Activated gamma-delta T cell treated with Interleukin-2 at 50 U/mL for 16 hours (primary cell): ENCODE results near the gene TULP1.
A peak's percentile ranks its signal among the peaks of the same experiment; 100 is the strongest.
"Not testable (repeated sequence)": the region's sequence is repeated elsewhere in the genome, so short reads cannot be mapped to it uniquely, and the experiment has no call there.

Experiments used
- DNase-seq: peaks from one replicate; pipeline ENCODE4 v3.0.0-alpha.2; 2020

The TULP1 gene

DNA sequence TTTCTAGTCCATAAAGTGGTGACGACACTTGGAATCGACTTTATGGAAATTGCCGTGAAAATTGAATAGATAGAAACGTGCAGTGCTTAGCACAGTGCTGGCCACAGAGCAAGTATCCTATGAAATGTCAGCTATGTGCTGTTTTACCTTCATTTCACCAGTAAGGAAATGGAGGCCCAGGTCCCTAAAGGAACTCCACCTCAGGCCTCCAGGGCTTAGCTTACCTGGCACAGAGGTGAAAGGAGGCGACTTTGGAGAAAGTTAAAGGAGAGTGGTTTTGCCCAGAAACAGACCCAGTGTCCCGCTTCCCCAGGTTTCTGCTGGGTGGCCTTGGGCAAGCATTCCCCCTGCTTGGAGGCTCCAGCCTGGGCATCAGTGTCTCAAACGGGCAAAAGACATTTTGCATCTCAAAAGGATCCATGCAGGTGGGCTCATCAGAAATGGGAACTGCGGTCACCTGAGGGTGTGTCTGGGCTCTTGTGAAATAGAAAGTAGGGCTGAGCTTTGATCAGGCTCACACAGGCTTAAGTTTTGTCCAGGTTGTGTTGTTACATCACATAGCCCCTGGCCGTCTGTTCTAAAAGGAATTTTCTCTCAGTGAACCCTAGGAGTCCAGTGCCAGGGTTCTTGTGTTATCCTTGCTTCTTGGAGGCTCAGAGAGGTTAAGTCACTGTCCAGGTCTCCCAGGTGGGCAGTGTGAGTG lies 6.8 kb upstream of the TULP1 start:
- DNase-seq = no peak

DNA sequence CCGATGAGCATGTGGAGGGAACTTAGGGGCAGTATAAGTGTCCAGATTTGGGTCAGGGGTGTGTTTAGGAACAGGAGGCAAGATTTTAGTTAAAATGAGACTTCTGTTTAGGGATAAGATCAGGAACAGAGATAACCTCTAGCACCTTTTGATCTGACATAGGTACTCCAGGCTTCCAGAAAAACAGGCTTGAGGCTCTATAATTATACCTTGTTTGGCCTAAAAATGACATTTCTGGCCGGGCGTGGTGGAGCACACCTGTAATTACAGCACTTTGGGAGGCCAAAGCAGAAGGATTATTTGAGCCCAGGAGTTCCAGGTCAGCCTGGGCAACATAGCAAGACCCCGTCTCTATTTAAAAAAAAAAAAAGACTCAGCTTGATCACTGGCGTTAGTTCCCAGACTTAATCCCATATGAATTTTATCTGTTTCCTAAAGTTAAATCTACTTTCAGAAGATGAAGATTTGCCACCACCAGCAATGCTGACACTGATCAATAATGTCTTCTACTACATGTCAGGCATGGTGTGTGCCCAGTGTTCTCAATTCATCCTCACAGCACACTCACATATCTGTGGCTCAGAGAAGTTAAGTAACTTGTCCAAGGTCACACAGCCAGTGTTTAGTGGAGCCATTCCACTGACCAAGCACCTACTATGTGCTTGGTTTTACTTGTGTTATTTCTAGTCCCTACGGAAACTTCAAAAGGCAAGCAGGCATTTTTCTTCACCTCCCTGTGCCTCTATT lies 6.0 kb upstream of the TULP1 start:
- no peak for DNase-seq

DNA sequence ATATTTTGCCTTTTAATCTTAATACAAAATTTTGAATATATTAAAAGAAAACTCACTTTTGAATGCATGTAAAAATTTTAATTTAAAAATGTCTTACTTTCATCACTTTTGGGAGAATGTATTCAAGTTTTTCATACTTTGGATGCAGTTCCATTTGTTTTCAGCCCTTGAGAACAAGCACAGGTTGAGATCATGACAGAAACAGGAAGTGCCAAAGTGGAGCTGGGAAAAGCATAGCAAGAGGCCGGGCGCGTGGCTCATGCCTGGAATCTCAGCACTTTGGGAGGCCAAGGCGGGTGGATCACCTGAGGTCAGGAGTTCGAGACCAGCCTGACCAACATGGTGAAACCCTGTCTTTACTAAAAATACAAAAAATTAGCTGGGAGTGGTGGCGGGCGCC lies 5.3 kb upstream of the TULP1 start:
- not testable (repeated sequence) for DNase-seq

DNA sequence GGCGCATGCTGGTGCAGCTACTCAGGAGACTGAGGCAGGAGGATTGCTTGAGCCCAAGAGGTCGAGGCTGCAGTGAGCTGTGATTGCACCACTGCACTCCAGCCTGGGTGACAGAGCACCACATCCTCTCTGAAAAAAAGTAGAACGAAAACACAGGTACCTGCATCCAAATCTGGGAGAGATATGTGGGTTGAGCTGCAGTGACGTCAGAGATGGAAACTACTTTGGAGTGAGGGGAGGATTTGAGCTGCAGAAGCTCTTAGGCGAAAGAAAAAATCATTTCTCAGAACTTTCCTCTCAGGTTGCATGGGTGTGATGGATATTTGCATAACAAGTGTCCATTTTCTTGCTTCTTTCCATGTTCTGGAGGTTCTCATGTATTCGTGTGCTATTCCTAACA lies 4.0 kb upstream of the TULP1 start:
- no peak for DNase-seq

DNA sequence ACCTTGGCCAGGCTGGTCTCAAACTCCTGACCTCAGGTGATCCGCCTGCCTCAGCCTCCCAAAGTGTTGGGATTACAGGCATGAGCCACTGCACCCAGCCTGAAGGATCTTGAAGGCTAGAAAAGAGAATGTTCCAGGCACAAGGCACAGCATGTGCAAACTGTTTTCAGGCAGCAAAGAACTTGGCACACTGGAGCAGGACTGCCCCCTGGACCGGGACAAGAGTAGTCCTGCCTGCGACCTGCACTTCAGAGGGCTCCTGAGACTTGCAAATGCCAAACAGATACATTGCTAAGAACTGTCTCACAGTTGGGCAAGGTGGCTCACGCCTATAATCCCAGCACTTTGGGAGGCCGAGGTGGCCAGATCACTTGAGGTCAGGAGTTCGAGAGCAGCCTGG lies 3.2 kb upstream of the TULP1 start:
- DNase-seq = not testable (repeated sequence)

DNA sequence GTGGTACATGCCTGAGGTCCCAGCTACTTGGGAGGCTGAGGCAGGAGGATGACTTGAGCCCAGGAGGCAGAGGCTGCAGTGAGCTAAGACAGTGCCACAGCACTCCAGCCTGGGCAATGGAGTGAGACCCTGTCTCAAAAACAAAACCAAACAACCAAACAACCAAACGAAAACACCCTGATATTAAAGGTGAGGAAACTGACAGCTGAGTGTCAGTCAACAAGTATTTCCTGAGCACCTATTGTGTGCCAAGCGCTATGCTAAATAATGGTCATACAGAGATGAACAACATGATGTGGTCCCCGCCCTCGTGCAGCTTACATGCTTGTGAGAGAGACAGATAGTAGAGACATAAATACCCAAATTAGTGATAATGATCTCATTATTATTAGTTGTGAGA lies 1.9 kb upstream of the TULP1 start:
- DNase-seq = no peak

DNA sequence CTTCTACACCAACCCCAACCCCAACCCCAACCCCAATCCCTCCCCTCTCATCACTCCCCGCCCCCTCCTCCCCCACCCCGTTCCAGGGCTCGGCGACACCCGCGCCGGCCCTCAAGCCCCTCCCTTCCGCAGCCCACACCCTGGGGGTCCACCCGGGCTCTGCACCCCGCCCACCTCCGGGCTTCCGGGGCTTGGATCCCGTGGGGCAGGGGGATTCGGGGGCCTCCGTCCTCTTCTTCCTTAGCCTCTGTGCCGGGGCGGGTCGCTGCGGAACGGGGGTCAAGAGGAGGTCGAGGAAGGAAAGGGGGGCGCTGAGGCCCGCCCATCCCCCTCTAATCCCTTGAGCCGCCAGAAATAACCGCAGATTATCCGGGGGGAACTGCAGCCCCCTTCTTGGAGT lies 690 bp downstream of the TULP1 start:
- no peak for DNase-seq

DNA sequence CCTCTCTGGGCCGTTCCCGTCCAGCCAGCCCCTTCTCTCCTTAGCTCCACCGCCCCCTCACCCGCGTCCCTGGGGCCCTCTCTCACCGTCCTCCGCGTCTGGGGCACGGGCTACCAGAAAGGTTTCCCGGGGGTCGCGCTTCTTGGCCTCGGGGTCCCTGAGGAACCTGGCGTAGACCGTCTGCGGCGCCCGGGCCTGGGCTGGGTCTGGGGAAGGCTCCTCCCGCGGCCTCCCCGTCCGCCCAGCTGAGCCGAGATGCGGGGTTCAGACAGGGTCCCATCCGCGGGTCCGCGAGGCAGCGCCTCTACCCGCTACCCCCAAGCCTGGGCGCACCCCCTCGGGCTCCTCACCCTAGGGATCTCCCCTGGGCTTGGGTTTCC lies 1.1 kb downstream of the TULP1 start:
- no peak for DNase-seq

DNA sequence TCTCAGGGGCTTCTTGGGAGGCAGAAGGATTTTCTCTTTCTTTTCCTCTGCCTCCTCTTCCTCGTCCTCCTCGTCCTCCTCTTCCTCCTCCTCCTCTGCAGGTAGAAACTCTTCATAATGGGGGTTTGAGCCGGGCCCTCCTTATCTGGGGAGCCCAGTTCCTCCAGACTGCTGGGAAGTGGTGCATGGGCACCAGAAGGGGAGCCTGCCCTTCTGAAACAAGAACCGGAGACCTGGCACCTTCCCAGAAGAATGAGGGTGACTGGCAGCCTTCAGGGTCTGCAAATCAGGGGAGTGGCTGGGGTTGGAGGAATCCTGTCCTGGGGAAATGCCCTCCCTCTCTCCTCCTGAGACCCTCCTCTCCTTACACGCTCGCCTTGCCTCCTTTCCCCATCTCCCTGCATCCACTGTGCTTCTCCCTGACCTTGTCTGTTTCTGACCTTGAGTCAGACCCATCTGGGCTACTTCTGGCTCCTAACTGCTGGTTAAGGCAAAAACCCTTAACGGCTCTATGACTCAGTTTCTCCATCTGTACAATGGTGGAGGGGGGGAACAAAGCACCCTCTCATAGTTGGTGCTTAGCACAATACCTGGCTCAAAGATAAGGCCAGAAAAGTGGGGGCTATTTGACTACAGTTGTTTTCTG lies 1.7 kb downstream of the TULP1 start:
- no peak for DNase-seq

DNA sequence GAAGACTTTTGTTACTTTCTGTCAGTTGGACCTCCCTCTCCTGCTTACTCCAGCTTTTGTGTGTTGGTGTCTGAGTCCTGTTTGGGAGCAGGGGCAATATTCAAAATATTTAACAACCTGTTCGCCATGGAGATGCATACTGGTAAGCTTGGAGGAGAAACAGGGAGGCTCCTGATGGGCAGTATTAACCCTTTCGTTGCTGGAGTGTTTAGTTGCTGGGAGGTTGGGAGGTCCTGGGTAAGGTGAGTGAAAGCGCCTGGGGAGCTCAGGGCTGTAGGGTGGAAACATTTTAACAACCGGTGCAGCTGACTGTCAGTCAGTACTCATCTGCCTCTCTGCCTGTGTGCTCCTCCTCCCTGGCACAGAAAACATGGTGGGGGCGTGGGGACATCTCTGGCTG lies 4.2 kb downstream of the TULP1 start:
- DNase-seq = no peak

DNA sequence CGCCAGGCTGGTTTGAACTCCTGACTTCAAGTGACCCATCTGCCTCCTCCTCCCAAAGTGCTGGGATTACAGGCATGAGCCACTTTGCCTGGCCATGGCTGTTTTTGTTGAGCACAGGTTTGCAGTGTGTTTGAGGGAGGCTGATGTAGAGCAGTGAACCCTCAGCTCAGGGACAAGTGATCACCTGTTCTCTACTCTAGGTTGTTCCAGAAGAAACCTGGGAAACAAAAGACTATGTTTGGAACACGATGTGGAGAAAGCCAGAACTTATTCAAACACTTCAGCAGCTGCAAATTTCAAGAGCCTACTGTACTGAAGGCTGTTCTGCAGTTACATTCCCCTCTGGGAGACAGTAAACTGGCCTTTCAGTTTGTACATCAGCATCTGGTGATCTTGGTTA lies 4.7 kb downstream of the TULP1 start:
- DNase-seq = no peak

DNA sequence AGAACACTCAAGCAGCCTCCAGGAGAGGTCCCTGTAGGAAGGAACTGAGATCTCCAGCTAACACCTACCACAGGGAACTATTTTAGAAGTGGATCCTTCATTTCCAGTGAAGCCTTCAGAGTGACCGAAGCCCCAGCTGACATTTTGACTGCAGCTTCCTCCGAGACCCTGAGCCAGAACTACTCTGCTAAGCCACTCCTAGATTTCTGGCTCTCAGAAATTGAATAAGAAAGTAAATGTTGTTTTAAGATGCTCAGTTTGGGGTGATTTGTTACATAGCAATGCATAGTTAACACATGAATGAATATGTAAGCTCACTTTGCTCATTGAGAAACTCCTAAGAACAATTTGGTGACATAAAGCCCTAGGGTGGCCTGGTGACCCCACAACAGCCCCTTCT lies 5.5 kb downstream of the TULP1 start:
- DNase-seq = no peak

DNA sequence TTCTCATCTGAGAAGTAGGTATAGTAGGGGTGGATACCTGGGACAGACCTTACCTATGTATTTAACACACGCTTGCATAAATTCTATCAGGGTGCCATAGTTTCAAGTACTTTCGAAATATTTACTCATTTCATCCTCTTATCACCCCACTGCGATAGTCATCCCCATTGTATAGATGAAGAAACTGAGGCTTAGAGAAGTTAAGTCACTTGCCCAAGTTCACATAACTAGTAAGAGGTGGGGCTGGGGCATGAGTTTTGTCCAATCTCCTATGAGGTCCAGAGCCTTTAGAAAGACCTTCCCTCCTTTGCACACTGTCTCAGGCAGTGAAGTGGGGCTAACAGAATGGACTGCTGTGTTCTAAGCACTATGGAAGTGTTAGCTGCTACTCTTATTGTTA lies 6.2 kb downstream of the TULP1 start:
- DNase-seq = no peak

DNA sequence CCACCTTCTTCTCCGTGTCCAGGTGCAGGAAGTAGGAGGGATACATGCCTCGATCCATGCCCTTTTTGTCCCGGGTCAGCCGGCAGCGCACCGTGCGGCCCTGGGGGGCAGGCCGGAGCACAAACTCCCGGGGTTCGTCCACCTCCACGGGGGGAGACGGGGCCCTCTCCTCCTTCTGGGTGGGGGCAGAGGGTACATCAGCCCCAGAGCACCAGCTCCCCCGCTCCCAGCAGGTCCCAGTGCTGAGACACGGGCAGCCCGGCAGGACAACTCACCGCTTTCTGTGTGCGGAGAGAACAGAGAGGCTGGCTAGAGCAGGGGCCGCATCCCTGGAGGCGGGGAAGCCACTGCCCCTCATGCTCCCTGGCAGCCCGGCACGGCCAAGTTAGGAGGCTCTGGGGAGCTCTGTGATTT lies 6.7 kb downstream of the TULP1 start:
- no peak for DNase-seq

DNA sequence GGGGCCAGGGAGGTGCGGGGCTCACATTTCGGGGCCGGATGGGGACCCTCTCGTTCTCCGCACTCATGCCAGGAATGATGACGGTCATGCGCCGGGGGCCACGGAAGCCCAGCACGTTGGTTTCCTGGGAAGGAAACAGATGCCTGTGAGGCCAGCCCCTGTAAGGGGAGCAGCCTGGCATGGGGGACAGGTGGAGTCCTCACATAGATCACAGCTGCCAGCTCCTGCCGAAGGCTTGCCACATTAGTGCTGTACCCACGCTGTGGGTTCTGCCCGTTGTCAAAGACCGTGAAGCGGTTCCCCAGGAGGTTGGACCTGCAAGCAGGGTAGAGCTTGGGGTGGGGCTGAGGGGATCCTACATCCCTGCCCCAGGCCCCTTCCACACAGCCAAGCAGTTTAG lies 9.2 kb downstream of the TULP1 start:
- no peak for DNase-seq

DNA sequence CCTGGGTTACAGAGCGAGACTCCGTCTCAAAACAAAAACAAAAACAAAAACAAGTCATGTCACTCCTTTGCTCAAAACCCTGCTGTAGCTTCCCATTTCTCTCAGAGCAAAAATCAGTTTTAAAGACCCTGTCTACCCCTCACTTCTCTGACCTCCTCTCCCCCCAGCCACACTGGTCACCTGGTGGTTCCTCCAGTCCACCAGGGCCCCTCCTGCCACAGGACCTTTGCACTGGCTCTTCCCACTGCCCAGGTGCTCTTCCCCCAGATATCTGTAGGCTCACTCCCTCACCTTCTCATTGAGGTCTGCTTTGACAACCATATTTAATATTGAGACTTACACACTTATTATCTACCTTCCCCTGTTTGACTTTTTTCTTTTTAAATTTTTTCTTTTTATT lies 10.9 kb downstream of the TULP1 start:
- no peak for DNase-seq

DNA sequence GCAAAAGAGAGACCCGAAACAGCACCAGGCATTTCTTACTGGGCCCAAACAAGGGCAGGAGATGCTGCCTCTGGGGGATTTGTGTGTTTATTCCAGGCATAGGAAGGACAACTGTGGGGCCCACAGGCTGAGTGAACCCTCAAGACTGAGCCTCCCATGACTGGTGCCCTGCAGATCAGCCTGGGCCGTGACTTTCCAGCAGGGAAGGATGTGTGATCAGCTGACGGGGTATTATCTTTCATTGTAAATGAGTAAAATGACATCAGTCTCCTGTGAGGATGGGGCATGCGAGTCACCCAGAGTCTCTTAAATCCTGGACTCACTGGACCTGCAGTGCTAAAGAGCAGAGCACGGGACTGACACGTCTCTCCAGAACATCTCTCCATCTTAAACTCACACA lies 11.9 kb downstream of the TULP1 start:
- no peak for DNase-seq

DNA sequence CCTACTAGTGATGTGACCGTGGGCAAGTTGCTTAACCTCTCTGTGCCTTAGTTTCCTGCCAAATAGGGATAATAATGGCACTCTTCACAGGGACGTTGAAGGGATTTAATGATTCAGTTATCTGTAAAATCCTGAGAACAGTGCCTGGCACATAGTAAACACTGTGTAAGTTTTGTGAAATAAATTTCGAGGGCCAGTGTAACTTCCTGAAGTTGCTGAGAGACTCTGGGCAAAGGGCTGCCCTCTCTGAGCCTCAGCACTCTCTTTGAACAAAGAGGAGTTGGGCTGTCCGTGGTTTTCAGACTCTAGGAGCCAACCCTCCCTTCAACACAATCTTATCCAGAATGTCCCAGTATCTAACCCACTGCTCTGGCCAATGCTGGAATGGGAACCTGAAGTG lies 13.3 kb downstream of the TULP1 start:
- no peak for DNase-seq

DNA sequence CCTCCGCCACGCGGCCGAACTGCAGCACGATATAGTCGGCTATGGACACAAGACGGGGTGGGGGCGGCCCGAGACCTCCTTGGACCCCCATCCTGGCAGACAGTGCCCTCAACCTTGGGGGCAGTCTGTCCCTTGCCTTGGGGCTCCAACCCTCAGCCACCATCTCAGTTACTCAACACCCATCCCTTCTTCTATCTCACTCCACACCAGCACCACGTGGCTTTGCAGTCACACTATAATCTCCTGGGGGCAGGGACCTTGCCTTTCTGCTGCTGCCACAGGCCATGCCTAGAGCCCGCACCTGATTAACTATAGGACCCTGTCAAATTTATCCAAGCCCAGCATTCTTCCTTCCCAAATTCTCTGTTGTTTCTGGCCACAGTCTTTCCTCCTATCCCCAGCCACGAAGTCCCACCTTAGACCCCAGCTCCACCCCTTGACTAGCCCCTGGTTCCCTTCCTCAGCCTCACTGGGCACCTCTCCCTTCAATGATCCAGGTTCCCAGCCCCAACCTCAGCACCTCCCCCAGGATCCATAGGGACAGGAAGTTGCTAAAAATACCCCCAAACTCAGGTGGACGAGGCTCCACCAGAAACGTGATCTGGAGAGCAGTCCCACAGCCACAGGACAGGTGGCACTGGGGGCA lies 14.2 kb downstream of the TULP1 start:
- DNase-seq = no peak

DNA sequence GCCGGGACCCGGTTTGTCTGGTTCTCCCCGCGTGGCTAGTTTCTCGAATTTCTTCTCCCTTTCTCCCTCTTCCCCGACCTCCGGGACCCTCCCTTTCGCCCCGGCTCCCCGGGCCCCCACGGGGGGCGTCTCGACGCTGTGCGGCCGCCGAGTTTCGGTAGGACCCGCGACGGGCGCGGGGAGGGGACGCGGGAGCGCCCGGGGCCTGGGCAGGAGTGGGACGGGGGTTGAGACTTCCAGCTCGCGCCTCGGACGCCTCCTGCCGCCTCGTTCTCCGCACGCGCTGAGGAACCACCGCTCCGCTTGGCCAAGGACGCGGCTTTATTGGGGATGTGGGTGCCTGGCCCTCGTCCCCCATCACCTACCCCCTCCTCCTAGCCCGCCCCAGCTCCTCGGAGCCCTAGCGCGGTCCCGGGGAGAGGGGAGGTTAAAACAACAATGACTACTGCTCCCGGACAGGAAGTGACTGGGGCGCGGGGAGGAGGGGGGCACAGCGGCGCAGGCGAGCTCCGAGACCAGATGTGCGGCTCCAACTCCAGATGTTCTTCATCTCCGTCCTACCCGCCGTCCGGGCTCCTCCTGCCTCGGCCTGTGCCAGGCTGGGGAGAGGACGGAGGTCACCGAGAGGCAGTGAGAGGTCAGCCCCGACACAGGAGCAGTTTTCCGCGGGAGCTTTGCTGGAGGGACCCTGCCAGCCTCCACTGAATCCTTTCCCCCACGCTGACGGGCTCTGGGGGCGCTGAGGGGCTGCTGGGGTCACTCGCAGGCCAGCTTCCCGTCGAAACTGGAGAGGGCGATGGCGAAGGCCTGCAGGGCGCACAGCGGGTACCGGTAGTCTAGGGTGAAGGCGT lies 14.9 kb downstream of the TULP1 start:
- peak; percentile 44 for DNase-seq

DNA sequence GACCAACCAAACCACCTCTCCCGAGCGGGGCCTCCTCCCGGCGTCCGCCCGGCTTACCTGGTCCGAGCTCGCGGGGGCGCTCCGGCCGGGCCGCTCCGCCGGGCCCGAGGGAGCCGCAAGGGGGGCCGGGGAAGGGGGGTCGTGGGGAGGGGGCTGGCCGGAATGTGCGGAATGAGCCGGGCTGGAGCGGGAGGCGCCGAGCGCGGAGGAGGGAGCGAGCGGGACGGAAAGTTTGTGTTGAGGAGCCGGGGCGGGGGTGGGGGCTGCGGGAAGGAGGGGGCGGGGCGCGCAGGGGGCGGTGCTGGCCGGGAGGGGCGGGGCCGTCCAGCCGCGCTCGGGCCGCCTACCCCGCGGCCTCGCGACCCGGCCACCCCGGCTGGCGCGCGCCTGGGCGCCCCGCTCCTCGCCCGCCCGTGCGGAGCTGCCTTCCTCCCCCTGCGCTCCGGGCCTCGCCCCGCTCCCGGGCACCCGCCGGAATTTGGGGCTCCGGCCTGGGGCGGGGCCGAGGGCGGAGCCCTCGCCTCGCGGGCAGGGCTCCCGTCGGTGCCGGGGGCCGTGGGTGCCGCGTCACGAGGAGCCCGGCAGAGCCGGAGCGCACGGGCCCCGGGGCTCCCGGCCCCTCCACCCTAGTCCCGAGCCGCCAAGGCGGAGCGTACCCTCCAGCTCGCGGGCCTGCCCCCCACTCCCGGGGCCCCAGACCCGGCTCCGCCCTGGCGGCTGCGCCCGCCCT lies 15.7 kb downstream of the TULP1 start, which contains the start of gene TEAD3:
Gene TEAD3, minus strand, starts transcription at position 239 of the 730 bp plus-strand sequence.
- peak; percentile 21 for DNase-seq
